Activated naive CD4-positive, alpha-beta T cell treated with anti-CD3 and anti-CD28 coated beads, Interleukin-2, amount 10 ng/mL, durations not matched to agents 7 days and 5 days (primary cell): ENCODE measurements around the gene XRCC4.

Experiments used
- CTCF ChIA-PET: fragments of 350-600 bp; sonication (Branson Sonifier 250); formaldehyde crosslinking; loops from one replicate; lab custom pipeline; 2021; ENCODE audit warnings: antibody characterized with exemption; lab: Charles Lee
- DNase-seq: peaks from one replicate; pipeline ENCODE4 v3.0.0-alpha.2; 2020
- H3K27ac Mint-ChIP-seq: one replicate; pipeline ENCODE4 v1.8.0; 2021; ENCODE audit warnings: mild to moderate bottlenecking, moderate library complexity, mixed read lengths
- H3K27me3 Mint-ChIP-seq: one replicate; pipeline ENCODE4 v1.8.0; 2021; ENCODE audit warnings: mild to moderate bottlenecking, mixed read lengths
- H3K36me3 Mint-ChIP-seq: one replicate; pipeline ENCODE4 v1.8.0; 2021; ENCODE audit warnings: mixed read lengths
- H3K4me1 Mint-ChIP-seq: one replicate; pipeline ENCODE4 v1.8.0; 2021; ENCODE audit warnings: mixed read lengths
- H3K4me3 Mint-ChIP-seq: one replicate; pipeline ENCODE4 v1.8.0; 2021; ENCODE audit warnings: mild to moderate bottlenecking, moderate library complexity, mixed read lengths
- H3K9me3 Mint-ChIP-seq: one replicate; pipeline ENCODE4 v1.8.0; 2021; ENCODE audit warnings: mixed read lengths

Gene XRCC4

GRCh38 chr5:83377131-83377865 lies 300.0 kb downstream of the XRCC4 start:
- Mint-ChIP-seq H3K36me3 (no peaks in the 10 kb centered on the region), H3K27me3 (no peaks in the 10 kb centered on the region), H3K27ac (no peak overlapping the region), H3K9me3 (no peaks in the 10 kb centered on the region), H3K4me3 (no peak overlapping the region), H3K4me1 (no peaks in the 10 kb centered on the region)
- no peak for DNase-seq
- CTCF ChIA-PET, result no interaction called here

DNA sequence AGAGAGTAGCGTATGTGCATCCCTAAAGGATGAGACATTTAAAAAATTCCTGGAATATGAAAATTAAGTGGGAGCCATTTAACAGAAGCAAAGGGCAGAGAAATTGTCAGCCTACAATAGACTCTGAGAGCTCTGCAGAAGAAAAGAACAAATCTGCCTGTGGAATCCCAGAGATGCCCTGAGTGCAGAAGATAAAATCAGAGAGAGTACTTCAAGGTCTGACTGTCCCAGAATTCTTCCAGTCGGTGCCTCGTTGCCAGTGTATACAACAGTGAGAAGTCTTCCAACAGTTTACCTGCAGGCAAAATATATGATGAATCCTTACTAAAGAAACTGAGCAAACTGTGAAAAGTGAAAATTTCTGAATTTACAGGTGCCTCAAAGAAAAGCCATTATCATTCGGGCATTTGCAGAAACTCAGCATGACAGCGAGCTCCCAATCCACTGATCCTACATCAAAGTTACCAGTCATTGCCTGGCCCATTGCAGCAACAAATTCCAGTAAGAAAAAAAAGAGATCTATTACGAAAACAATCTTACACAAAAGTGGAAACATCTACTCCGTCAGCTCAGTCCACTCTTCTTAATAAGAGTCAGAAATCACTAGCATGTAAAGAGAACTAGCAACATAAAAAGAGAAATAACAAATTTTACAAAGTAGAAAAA lies 301.4 kb downstream of the XRCC4 start:
- Mint-ChIP-seq H3K27ac (peak overlapping the region; percentile 52), H3K4me1 (no peaks in the 10 kb centered on the region), H3K9me3 (no peaks in the 10 kb centered on the region), H3K36me3 (no peaks in the 10 kb centered on the region), H3K27me3 (no peaks in the 10 kb centered on the region), H3K4me3 (no peak overlapping the region)
- CTCF ChIA-PET, result no interaction called here
- DNase-seq, result no peak

DNA sequence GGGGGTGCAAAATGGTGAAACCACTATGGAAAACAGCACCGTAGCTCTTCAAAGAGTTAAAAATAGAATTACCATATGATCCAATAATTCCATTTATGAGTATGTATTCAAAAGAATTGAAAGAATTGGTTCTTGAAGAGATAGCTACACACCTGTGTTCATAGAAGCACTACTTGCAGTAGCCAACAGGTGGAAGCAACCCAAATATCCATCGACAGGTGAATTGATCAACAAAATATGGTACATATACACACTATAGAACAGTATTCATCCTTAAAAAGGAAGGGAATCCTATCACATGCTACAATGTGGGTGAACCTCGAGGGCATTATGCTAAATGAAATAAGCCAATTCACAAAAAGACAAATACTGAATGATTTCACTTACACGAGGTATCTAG lies 308.5 kb downstream of the XRCC4 start:
- DNase-seq, result no peak
- H3K4me1 Mint-ChIP-seq, result no peaks in the 10 kb centered on the region
- CTCF ChIA-PET, result no interaction called here
- no peak overlapping the region for H3K4me3 Mint-ChIP-seq
- H3K9me3 Mint-ChIP-seq, result no peaks in the 10 kb centered on the region
- no peaks in the 10 kb centered on the region for H3K27me3 Mint-ChIP-seq
- no peak overlapping the region for H3K27ac Mint-ChIP-seq
- H3K36me3 Mint-ChIP-seq, result no peaks in the 10 kb centered on the region

GRCh38 chr5:83387041-83387440 lies 309.7 kb downstream of the XRCC4 start:
- H3K27me3 Mint-ChIP-seq, result no peaks in the 10 kb centered on the region
- CTCF ChIA-PET, result no interaction called here
- H3K9me3 Mint-ChIP-seq, result no peaks in the 10 kb centered on the region
- H3K4me3 Mint-ChIP-seq, result no peak overlapping the region
- no peaks in the 10 kb centered on the region for H3K4me1 Mint-ChIP-seq
- no peaks in the 10 kb centered on the region for H3K36me3 Mint-ChIP-seq
- no peak overlapping the region for H3K27ac Mint-ChIP-seq
- no peak for DNase-seq

GRCh38 chr5:83388608-83389007 lies 311.3 kb downstream of the XRCC4 start:
- DNase-seq, result no peak
- no peak overlapping the region for H3K27ac Mint-ChIP-seq
- H3K4me1 Mint-ChIP-seq, result no peaks in the 10 kb centered on the region
- H3K36me3 Mint-ChIP-seq, result no peaks in the 10 kb centered on the region
- no peaks in the 10 kb centered on the region for H3K9me3 Mint-ChIP-seq
- no peak overlapping the region for H3K4me3 Mint-ChIP-seq
- CTCF ChIA-PET, result no interaction called here
- no peaks in the 10 kb centered on the region for H3K27me3 Mint-ChIP-seq

GRCh38 chr5:83392766-83393503 lies 315.6 kb downstream of the XRCC4 start:
- CTCF ChIA-PET, result no interaction called here

DNA sequence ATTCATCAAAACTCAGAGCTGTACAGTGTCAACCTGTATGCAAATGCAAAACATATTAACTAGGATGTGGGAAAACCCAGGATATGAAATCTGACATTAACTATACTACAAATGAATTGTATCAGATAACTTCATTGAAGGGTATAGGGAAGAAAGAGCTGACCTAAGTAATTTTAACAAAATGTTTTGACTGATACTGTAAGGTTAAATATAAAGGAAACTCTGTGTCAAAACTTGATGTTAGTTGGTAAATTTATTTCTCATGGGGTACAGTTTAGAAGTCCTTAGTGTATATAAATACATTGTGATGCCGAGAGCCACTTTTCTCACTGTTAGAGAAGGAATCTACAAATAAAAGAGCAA lies 316.1 kb downstream of the XRCC4 start:
- no peak overlapping the region for H3K27ac Mint-ChIP-seq
- H3K4me3 Mint-ChIP-seq, result no peak overlapping the region
- H3K36me3 Mint-ChIP-seq, result no peaks in the 10 kb centered on the region
- DNase-seq, result no peak
- H3K27me3 Mint-ChIP-seq, result no peaks in the 10 kb centered on the region
- no peaks in the 10 kb centered on the region for H3K9me3 Mint-ChIP-seq
- CTCF ChIA-PET, result no interaction called here
- H3K4me1 Mint-ChIP-seq, result no peaks in the 10 kb centered on the region

More at GRCh38 chr5:83392766-83393503, 315.6 kb downstream of the XRCC4 start:
- H3K27me3 Mint-ChIP-seq, result no peaks in the 10 kb centered on the region
- DNase-seq, result no peak
- no peaks in the 10 kb centered on the region for H3K36me3 Mint-ChIP-seq
- no peak overlapping the region for H3K4me3 Mint-ChIP-seq
- no peak overlapping the region for H3K27ac Mint-ChIP-seq
- no peaks in the 10 kb centered on the region for H3K9me3 Mint-ChIP-seq
- H3K4me1 Mint-ChIP-seq, result no peaks in the 10 kb centered on the region

DNA sequence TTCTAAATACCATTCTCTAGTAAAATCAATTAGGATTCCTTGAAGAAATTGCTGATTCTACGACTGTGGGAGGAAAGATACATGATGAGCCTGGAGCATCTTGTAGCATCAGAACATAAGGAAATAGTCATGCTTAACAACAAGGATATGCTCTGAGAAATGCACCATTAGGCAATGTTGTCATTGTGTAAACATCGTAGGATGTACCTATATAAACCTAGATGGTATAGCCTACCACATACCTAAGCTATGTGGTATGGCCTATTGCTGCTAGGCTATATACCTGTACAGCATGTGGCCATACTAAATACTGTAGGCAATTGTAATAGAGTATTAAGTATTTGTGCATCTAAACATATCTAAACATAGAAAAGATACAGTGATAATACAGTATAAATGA lies 316.8 kb downstream of the XRCC4 start:
- no peaks in the 10 kb centered on the region for H3K36me3 Mint-ChIP-seq
- CTCF ChIA-PET, result no interaction called here
- no peak overlapping the region for H3K4me3 Mint-ChIP-seq
- no peaks in the 10 kb centered on the region for H3K4me1 Mint-ChIP-seq
- no peaks in the 10 kb centered on the region for H3K9me3 Mint-ChIP-seq
- H3K27me3 Mint-ChIP-seq, result no peaks in the 10 kb centered on the region
- H3K27ac Mint-ChIP-seq, result no peak overlapping the region
- no peak for DNase-seq

GRCh38 chr5:83396662-83397061 lies 319.3 kb downstream of the XRCC4 start:
- H3K9me3 Mint-ChIP-seq, result no peaks in the 10 kb centered on the region
- no peak overlapping the region for H3K4me3 Mint-ChIP-seq
- CTCF ChIA-PET, result no interaction called here
- DNase-seq, result no peak
- no peak overlapping the region for H3K27ac Mint-ChIP-seq
- no peaks in the 10 kb centered on the region for H3K27me3 Mint-ChIP-seq
- no peaks in the 10 kb centered on the region for H3K36me3 Mint-ChIP-seq
- no peaks in the 10 kb centered on the region for H3K4me1 Mint-ChIP-seq

DNA sequence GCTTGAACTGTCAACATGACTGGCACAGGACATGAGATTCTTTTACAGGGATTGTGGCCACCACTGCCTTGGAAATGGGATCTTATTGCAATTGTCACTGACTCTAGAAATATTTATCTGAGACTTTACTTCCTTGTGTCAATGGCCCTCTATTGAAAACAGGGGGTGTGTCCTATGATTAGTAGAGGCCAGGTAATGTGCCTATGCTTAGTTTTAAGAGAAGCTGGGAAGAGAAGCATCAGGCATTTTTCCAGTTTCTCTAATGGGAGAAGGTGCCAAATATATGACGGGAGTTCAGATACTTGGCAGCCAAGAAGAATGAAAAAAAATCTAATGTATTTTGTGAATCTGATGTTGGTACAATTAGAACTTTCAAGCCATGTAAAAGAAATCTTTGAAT lies 320.3 kb downstream of the XRCC4 start:
- Mint-ChIP-seq H3K27ac (no peak overlapping the region), H3K4me3 (no peak overlapping the region), H3K36me3 (no peaks in the 10 kb centered on the region), H3K4me1 (no peaks in the 10 kb centered on the region), H3K9me3 (no peaks in the 10 kb centered on the region), H3K27me3 (no peaks in the 10 kb centered on the region)
- CTCF ChIA-PET, result interaction anchor here (0.6 kb wide), 1 partner anchor 372 kb away, joined by 3 read pairs; no protein-coding TSS in a partner anchor
- no peak for DNase-seq

DNA sequence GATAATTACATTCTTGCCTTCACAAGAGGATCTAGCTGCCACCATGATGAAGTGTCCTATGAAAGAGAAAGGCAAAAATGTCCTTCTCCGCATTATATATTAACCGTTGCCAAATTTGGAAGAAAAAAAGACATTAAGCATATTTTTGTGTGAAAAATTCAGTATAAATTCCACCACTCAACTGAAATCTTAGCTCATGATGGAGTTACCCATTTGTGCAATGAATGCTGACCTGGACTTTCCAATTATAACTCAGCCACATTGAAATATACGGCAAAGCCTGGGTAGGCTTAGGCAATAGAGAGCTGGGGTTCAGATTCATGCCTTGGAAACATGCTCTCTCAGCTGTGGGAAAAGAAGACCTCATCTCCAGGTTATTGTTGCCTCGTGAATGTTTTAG lies 322.9 kb downstream of the XRCC4 start:
- Mint-ChIP-seq H3K4me3 (no peak overlapping the region), H3K27me3 (no peaks in the 10 kb centered on the region), H3K9me3 (no peaks in the 10 kb centered on the region), H3K36me3 (no peaks in the 10 kb centered on the region), H3K27ac (no peak overlapping the region), H3K4me1 (no peaks in the 10 kb centered on the region)
- CTCF ChIA-PET, result no interaction called here
- no peak for DNase-seq

DNA sequence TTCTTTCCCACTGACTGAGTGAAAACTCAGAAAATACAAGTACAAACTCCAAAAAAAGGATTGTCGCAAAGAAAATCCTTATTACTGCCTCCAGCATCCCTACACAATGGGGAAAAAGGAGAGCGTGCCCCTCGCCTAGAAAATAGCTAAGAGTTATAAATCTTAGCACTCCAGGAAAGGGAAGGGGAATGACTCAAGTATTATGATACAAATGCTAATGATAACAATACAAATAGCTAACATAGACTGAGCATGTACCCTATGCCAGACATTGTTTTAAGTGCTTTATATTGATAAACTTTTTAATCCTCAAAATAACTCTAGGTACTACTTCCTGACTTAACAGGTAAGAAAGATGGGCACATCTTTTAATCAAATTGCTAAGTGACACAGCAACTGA lies 323.4 kb downstream of the XRCC4 start:
- Mint-ChIP-seq H3K36me3 (no peaks in the 10 kb centered on the region), H3K27ac (no peak overlapping the region), H3K4me3 (no peak overlapping the region), H3K27me3 (no peaks in the 10 kb centered on the region), H3K4me1 (no peaks in the 10 kb centered on the region), H3K9me3 (no peaks in the 10 kb centered on the region)
- DNase-seq, result no peak
- CTCF ChIA-PET, result no interaction called here

- Mint-ChIP-seq H3K9me3 (no peaks in the 10 kb centered on the region), H3K4me1 (no peaks in the 10 kb centered on the region), H3K27ac (no peak overlapping the region), H3K36me3 (no peaks in the 10 kb centered on the region), H3K27me3 (no peaks in the 10 kb centered on the region), H3K4me3 (no peak overlapping the region)
- CTCF ChIA-PET, result no interaction called here
- DNase-seq, result no peak
These were observed 323.9 kb downstream of the XRCC4 start for GRCh38 chr5:83401122-83401731.

GRCh38 chr5:83401775-83402174 lies 324.4 kb downstream of the XRCC4 start:
- H3K4me3 Mint-ChIP-seq, result no peak overlapping the region
- no peak for DNase-seq
- H3K36me3 Mint-ChIP-seq, result no peaks in the 10 kb centered on the region
- H3K4me1 Mint-ChIP-seq, result no peaks in the 10 kb centered on the region
- H3K27ac Mint-ChIP-seq, result no peak overlapping the region
- no peaks in the 10 kb centered on the region for H3K9me3 Mint-ChIP-seq
- H3K27me3 Mint-ChIP-seq, result no peaks in the 10 kb centered on the region
- CTCF ChIA-PET, result no interaction called here
